Activated T-cell treated with anti-CD3 and anti-CD28 coated beads, Interleukin-2, amount 50 U/mL, for 4 hours (primary cell): ENCODE measurements around the gene CRK. TPM values are rescaled to one million over a fixed set of nuclear protein-coding genes. Genes with fewer than 3 reads are reported as not detected.
"Not testable (repeated sequence)": the region's sequence is repeated elsewhere in the genome, so short reads cannot be mapped to it uniquely, and the experiment has no call there.

ENCODE experiments used
- ATAC-seq, 2 donors: fragments of 200-7000 bp; cut with Tn5 transposase; one replicate each; pipeline ENCODE4 v1.10.0; 2021
- DNase-seq: peaks from one replicate; pipeline ENCODE4 v3.0.0-alpha.2; 2020
- H3K27me3 Mint-ChIP-seq: one replicate; pipeline ENCODE4 v1.8.0; 2021; ENCODE audit warnings: low read depth, mixed read lengths
- H3K36me3 Mint-ChIP-seq: one replicate; pipeline ENCODE4 v1.8.0; 2022; ENCODE audit warnings: mixed read lengths; ENCODE audit not compliant: insufficient read depth
- H3K4me1 Mint-ChIP-seq: one replicate; pipeline ENCODE4 v1.8.0; 2021; ENCODE audit warnings: low read depth, mixed read lengths
- H3K4me3 Mint-ChIP-seq: one replicate; pipeline ENCODE4 v1.8.0; 2021; ENCODE audit warnings: mild to moderate bottlenecking, moderate library complexity, mixed read lengths
- H3K9me3 Mint-ChIP-seq: one replicate; pipeline ENCODE4 v1.8.0; 2021; ENCODE audit warnings: mixed read lengths
- total RNA-seq, 3 donors: library from RNA; stranded (reverse); gene quantifications; one replicate each; pipeline ENCODE4 v1.2.1, GENCODE V29; 2021

Gene CRK
- total RNA-seq, 3 donors from 2014 or later, result 21.0 to 22.4 (median 22.0) TPM

- DNase-seq (no peak), ATAC-seq (no peak)
- no peak overlapping the region for H3K4me3 Mint-ChIP-seq
- no peaks in the 10 kb centered on the region for H3K4me1 Mint-ChIP-seq
- H3K9me3 Mint-ChIP-seq, result no peaks in the 10 kb centered on the region
- no peaks in the 10 kb centered on the region for H3K27me3 Mint-ChIP-seq
- H3K36me3 Mint-ChIP-seq, result peaks cover 3% of the 10 kb centered on the region
These were observed 43.6 kb downstream of the CRK start for GRCh38 chr17:1412185-1413110.

- no peak for DNase-seq
- H3K36me3 Mint-ChIP-seq, result peaks cover 15% of the 10 kb centered on the region
- peaks cover 12% of the 10 kb centered on the region for H3K4me1 Mint-ChIP-seq
- H3K27me3 Mint-ChIP-seq, result no peaks in the 10 kb centered on the region
- H3K4me3 Mint-ChIP-seq, result no peak overlapping the region
- no peak for ATAC-seq
- no peaks in the 10 kb centered on the region for H3K9me3 Mint-ChIP-seq
These were observed 53.8 kb downstream of the CRK start for GRCh38 chr17:1402262-1402586.

GRCh38 chr17:1399679-1400512 lies 56.1 kb downstream of the CRK start, which contains the start of gene YWHAE:
YWHAE (minus strand) TSS chr17:1400222; CDS start chr17:1400110, 112 bp downstream.
- H3K4me1 Mint-ChIP-seq, result peaks cover 28% of the 10 kb centered on the region
- H3K4me3 Mint-ChIP-seq, result peak within 1 kb of the TSS; percentile 89
- no peaks in the 10 kb centered on the region for H3K9me3 Mint-ChIP-seq
- ATAC-seq (peak; percentile 94 to 95), DNase-seq (peak; percentile 96)
- peaks cover 20% of the 10 kb centered on the region for H3K36me3 Mint-ChIP-seq
- no peaks in the 10 kb centered on the region for H3K27me3 Mint-ChIP-seq

- Mint-ChIP-seq H3K4me1 (peaks cover 35% of the 10 kb centered on the region), H3K9me3 (no peaks in the 10 kb centered on the region), H3K36me3 (peaks cover 21% of the 10 kb centered on the region), H3K27me3 (no peaks in the 10 kb centered on the region), H3K4me3 (peak overlapping the region; percentile 89)
- ATAC-seq, result peak; percentile 26 to 29
- no peak for DNase-seq
These were observed 56.9 kb downstream of the CRK start for GRCh38 chr17:1398931-1399678.

GRCh38 chr17:1398028-1398427 lies 58.0 kb downstream of the CRK start:
- Mint-ChIP-seq H3K27me3 (no peaks in the 10 kb centered on the region), H3K9me3 (no peaks in the 10 kb centered on the region), H3K4me1 (peaks cover 45% of the 10 kb centered on the region), H3K4me3 (peak overlapping the region; percentile 89), H3K36me3 (peaks cover 23% of the 10 kb centered on the region)
- DNase-seq, result no peak
- no peak for ATAC-seq

GRCh38 chr17:1395876-1396665 lies 60.0 kb downstream of the CRK start:
- H3K4me1 Mint-ChIP-seq, result peaks cover 62% of the 10 kb centered on the region
- not testable (repeated sequence) for DNase-seq, H3K27me3 Mint-ChIP-seq, ATAC-seq, H3K9me3 Mint-ChIP-seq
- peak overlapping the region; percentile 43 for H3K4me3 Mint-ChIP-seq
- H3K36me3 Mint-ChIP-seq, result peaks cover 26% of the 10 kb centered on the region

GRCh38 chr17:1391577-1391976 lies 64.5 kb downstream of the CRK start:
- DNase-seq, result no peak
- peaks cover 78% of the 10 kb centered on the region for H3K4me1 Mint-ChIP-seq
- no peaks in the 10 kb centered on the region for H3K9me3 Mint-ChIP-seq
- H3K36me3 Mint-ChIP-seq, result peaks cover 8% of the 10 kb centered on the region
- no peak for ATAC-seq
- H3K27me3 Mint-ChIP-seq, result no peaks in the 10 kb centered on the region
- H3K4me3 Mint-ChIP-seq, result no peak overlapping the region

GRCh38 chr17:1390432-1391367 lies 65.3 kb downstream of the CRK start:
- peaks cover 80% of the 10 kb centered on the region for H3K4me1 Mint-ChIP-seq

GRCh38 chr17:1387490-1388227 lies 68.4 kb downstream of the CRK start:
- not testable (repeated sequence) for H3K9me3 Mint-ChIP-seq, DNase-seq, H3K4me3 Mint-ChIP-seq, ATAC-seq, H3K27me3 Mint-ChIP-seq, H3K36me3 Mint-ChIP-seq
- peaks cover 64% of the 10 kb centered on the region for H3K4me1 Mint-ChIP-seq

More at GRCh38 chr17:1390432-1391367, 65.3 kb downstream of the CRK start:
- H3K36me3 Mint-ChIP-seq, result peaks cover 7% of the 10 kb centered on the region
- no peak for ATAC-seq
- no peaks in the 10 kb centered on the region for H3K9me3 Mint-ChIP-seq
- H3K4me3 Mint-ChIP-seq, result peak overlapping the region; percentile 3
- no peaks in the 10 kb centered on the region for H3K27me3 Mint-ChIP-seq
- no peak for DNase-seq

GRCh38 chr17:1386675-1387190 lies 69.3 kb downstream of the CRK start:
- H3K9me3 Mint-ChIP-seq, H3K36me3 Mint-ChIP-seq, H3K27me3 Mint-ChIP-seq, ATAC-seq, DNase-seq, H3K4me3 Mint-ChIP-seq: not testable (repeated sequence)
- H3K4me1 Mint-ChIP-seq, result peaks cover 58% of the 10 kb centered on the region

GRCh38 chr17:1386265-1386664 lies 69.8 kb downstream of the CRK start:
- ATAC-seq, result no peak
- Mint-ChIP-seq H3K4me1 (peaks cover 58% of the 10 kb centered on the region), H3K9me3 (no peaks in the 10 kb centered on the region), H3K36me3 (peaks cover 5% of the 10 kb centered on the region), H3K4me3 (no peak overlapping the region), H3K27me3 (no peaks in the 10 kb centered on the region)
- DNase-seq, result no peak

- H3K4me3 Mint-ChIP-seq, result no peak overlapping the region
- ATAC-seq (no peak), DNase-seq (no peak)
- H3K9me3 Mint-ChIP-seq, result no peaks in the 10 kb centered on the region
- no peaks in the 10 kb centered on the region for H3K27me3 Mint-ChIP-seq
- H3K4me1 Mint-ChIP-seq, result peaks cover 58% of the 10 kb centered on the region
- peaks cover 5% of the 10 kb centered on the region for H3K36me3 Mint-ChIP-seq
These were observed 70.2 kb downstream of the CRK start for GRCh38 chr17:1385861-1386260.
